HT1080 (cell line): ENCODE data around the gene COX7A2. TPM values are rescaled to one million over a fixed set of nuclear protein-coding genes. Genes with fewer than 3 reads are reported as not detected.

ENCODE experiments used
- DNase-seq: peaks from one replicate; pipeline ENCODE4 v3.0.0-alpha.2; 2015; ENCODE audit warnings: low read depth
- total RNA-seq: library from RNA; depleted of rRNA; stranded (reverse); fragments of >200 nt; shearing (Covaris generic); gene quantifications from 2 replicates; pipeline ENCODE4 v1.2.3, GENCODE V29; 2014; rRNA removed

The COX7A2 gene
- total RNA-seq, 1 experiment from 2014 or later: 148 TPM

DNA sequence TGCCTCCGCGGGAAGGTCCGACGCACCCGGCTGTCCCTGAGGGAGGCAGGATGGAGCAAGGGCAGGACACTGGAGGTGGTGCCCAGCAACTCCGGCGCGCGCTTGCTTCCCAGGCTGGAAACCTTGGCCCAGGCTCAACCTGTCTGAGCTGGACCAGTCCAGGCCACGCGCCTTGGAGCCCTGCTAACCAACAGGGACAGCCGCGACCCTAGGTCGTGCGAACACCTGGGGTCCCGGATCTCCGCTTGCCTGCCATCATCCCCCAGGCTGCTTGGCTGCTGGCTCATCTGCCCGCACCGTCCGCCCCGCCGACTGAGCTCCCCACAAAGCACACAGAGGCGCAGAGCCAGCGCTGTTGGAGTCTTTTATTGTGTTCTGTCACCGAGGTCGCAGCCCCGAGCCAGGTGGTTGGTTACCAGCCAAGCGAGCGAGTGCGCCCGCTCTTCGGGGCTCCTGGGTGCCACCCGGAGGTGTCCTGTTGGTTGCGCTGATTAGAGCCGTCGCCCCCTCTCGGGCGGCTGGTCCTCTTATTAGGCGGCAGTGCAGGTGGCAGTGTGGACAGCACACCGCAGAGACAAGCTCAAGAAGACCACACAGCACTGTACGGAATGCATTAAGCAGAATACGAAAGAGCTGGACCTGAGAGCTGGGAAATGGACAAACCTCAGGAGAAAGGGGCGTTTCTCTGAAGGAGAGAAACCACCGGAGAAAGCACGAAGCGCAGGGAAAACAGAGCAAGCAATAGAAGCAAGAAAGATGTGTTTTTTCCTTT lies 41.5 kb downstream of the COX7A2 start:
- no peak for DNase-seq

DNA sequence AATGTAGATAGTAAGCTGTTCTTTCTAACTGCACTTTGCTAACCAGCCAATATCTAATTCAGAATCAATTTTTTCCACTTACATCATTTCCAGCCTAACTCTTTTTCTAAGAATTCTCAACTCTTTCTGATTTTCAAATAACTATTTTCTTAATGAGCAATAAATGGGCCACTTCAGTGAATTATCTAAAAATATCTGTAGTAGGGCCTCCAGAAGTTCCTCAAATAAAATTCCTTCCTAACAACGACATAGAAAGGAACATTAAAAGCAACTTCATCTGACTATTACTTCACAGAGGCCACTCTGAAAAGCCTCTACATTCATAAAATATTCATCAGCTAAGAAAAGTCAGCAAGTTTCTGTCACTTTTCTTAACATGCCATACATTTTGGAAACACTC lies 42.6 kb downstream of the COX7A2 start:
- no peak for DNase-seq

DNA sequence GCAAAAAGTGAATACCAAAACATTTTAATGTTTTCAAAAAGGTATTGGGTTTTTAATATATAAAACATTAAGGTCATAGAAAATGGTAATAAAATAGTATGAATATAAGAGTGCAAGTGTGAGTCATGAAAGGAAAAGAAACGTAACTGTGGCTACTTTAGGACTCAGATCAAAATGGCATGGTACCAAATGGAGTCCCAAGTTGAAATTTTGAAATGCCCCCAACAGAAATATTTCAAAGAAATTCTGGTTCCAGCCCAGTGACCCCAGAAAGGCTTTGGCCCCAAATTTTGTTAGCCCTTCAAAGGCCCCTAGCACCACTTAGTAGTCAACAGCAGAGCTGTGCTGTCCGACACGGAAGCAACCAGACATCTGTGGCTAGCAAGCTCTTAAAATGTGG lies 43.7 kb downstream of the COX7A2 start:
- no peak for DNase-seq

DNA sequence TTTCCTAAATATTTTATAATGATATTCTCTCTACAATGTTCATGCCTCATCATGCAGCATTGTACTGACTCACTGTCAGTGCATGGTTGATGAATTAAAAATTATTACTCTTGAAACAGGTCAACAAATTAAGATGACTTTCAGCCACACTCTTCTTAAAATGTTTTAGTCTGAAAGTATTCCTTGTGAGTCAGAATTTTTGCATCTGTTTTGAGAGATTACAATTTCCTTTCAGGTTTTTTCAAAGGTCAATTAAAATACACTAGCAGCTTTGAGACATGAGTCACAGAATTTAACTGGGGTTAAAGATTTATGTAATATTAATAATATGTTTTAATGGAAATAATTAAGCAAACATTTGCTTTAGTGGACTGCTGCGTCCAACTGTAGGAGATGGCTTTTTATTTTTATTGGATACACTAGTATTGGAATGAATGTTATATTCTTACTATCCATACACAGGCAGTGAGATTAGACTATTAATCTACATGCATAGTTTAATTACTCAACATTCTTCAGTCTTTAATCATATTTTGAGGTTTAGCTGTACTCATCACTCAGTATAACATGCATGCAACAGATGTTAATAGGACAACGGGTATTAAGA lies 47.4 kb downstream of the COX7A2 start:
- peak; percentile 52 for DNase-seq

DNA sequence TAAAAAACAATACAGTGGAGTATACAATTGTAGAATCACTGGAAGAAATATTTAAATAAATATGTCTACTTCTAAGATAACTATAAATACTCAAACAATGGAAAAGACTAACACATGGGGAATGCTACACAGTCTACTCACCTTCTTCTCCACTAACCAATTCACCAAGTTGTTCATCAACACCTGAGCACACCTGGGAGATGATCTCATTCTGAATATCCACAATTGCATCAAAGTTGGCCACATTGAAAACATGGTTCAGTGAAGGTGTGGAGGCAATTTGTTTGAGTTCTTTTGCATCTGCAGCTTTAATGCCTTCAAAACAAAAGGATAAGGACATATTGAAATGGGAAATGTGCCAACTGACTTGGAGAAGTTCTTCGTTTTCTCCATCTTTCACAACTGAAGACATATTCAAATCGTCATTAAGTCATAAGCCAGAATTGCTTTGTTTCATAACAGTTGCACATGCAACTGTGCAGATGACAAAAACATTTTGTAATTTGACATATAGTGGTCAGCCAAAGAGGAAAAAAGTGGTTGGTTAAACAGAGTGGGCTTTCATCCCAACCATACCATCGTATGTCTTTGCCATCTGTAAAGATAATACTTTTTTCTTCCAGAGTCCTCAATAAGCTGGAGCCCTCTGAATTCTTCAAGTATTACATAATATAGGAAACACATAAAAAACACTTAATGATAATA lies 55.2 kb downstream of the COX7A2 start:
- DNase-seq: no peak

Other genes with a start within 250 kb of the COX7A2 start
- gene COL12A1, start 37.7 kb downstream of the COX7A2 start, total RNA-seq: 9.7 and 12.6 TPM in 2 replicates
- 75.5 and 91.1 TPM in 2 replicates for gene TMEM30A, start 41.0 kb upstream of the COX7A2 start, total RNA-seq
- gene FILIP1, start 250.0 kb upstream of the COX7A2 start, total RNA-seq: 0.30 and 0.85 TPM in 2 replicates